Inferior parietal cortex (tissue), 1 donor: ENCODE results near the gene XKR8.
"Not testable (repeated sequence)": the region's sequence is repeated elsewhere in the genome, so short reads cannot be mapped to it uniquely, and the experiment has no call there.

Source experiments
- DNase-seq: peaks from one replicate; pipeline ENCODE4 v3.0.0-alpha.2; 2016; ENCODE audit errors: extremely low spot score

Gene XKR8

DNA sequence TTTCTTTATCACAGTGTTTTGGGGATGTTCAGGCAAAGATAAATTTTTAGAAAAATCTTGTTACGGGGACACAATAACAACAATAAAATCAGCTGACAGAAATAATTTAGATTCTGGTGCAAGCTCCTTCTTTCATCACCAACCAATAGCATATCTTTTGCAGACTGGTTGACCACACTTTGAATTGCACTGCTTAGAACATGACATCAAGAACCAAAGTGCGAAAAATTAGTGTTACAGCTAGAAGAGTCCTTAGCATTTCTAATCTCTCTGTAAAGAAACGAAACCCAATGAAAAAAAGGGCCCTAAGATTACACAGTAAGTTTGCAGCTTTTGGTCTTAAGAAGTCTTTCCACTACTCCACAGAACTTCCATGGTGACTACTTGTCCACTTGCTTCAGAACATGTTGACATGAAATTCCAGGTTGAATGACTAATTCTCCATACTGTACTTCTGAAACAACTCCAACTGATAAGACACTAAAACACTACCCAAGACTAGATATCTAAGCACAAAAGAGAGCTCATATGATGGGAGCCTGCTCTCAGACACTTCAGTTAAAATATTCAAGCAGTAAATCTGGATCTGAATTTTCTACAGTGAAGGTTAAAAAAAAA, 31.3 kb downstream of the XKR8 start:
- DNase-seq = no peak

DNA sequence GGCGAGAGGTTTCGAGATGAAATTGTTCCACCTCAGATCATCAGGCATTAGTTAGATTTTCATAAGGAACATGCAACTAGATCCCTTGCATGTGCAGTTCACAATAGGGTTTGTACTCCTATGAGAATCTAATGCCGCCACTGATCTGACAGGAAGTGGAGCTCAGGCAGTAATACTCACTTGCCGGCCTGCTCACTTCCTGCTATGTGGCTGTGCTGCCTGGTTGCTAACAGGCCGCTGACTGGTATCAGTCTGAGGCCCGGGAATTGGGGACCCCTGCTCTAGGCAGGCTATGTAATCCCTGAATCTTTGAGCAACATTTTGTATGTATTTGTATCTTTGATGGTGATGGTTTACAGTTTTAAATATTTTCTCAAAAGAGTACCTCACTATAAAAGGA, 32.5 kb downstream of the XKR8 start:
- no peak for DNase-seq

- peak; percentile 42 for DNase-seq
Observed at GRCh38 chr1:27993241-27993640, 33.5 kb downstream of the XKR8 start.

DNA sequence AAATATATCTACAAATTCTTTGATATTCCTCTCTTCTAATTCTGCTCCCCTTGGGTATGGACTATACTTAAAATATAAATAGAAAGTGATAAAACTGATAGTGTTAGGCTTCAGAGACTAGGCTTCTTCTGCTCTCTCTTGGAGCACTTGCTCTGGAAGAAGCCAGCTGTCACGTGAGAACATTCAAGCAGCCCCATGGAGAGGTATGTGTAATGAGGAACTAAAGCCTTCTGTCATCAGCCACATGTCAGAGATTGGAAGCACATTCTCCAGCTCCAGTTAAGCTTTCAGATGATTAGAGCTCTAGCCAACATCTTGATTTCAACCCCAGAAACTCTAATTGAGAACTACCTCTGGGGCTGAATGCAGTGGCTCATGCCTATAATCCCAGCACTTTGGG, 34.3 kb downstream of the XKR8 start:
- no peak for DNase-seq

GRCh38 chr1:27994526-27994925, 34.8 kb downstream of the XKR8 start:
- DNase-seq = not testable (repeated sequence)

DNA sequence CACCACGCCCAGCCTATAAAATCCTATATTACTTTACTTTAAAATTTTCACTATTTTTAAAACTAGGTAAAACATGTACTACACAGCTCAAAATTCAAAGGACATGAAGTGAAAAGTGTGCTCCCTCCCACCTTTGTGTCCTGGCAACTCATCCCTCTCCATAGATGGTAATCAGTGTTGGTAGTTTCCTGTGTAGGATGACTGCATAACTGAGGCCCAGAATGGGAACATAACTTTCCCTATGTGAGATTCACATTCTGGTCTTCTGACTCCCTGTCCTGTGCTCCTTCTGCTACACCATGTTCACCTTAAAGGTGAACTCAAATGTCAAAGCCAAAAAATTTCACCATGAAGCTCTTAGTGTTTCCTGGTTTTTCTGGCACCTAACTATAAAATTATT, 39.3 kb downstream of the XKR8 start:
- no peak for DNase-seq

- DNase-seq = no peak
Observed at GRCh38 chr1:28002600-28002999, 42.8 kb downstream of the XKR8 start.

DNA sequence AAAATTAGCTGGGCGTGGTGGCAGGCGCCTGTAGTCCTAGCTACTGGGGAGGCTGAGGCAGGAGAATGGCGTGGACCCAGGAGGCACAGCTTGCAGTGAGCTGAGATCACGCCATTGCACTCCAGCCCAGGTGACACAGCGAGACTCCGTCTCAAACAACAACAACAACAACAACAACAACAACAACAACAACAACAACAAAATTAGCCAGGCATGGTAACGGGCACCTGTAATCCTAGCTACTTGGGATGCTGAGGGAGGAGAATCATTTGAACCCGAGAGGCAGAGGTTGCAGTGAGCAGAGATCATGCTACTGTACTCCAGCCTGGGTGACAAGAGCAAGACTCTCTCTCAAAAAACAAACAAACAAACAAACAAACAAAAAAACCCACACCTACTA, 43.3 kb downstream of the XKR8 start:
- DNase-seq = not testable (repeated sequence)

DNA sequence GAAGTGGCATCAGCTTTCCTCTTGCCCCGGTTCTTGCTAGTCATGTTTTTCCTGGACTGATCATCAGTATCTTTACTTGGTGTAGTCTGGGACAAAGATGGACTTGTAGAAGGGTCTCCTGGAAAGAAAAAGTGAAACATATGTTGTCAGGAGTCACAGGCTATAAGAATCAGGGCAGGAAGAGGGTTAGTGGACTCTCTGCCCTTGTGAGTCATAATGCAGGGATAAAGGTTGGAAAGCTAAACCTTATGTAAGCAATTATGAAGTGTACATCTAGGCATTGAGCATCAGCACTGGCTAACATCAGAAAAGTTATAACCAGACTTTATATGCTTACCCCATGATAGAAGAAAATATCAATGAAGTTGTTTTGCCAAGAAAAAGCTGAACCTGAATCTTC, 51.2 kb downstream of the XKR8 start:
- DNase-seq = no peak
